ENCODE data around the gene NT5C2.

DNA sequence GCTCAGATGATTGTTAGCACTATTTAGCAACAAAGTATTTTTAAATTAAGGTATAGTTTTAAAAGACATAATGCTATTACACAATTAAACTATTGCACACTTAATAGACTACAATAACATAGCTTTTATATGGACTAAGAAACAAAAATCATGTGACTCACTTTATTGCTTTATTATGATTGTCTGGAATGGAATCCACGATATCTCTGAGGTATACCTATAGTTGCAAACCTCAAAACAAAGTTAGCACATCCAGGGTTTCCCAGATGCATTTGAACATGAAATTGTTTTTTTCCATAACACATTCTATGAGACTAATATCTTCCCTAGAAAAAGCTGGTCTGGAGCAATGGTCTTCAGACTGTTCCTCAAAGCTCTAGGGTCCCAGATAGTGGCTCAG is 34.3 kb upstream of the NT5C2 start:
- TF ChIP-seq, protein P1, sequence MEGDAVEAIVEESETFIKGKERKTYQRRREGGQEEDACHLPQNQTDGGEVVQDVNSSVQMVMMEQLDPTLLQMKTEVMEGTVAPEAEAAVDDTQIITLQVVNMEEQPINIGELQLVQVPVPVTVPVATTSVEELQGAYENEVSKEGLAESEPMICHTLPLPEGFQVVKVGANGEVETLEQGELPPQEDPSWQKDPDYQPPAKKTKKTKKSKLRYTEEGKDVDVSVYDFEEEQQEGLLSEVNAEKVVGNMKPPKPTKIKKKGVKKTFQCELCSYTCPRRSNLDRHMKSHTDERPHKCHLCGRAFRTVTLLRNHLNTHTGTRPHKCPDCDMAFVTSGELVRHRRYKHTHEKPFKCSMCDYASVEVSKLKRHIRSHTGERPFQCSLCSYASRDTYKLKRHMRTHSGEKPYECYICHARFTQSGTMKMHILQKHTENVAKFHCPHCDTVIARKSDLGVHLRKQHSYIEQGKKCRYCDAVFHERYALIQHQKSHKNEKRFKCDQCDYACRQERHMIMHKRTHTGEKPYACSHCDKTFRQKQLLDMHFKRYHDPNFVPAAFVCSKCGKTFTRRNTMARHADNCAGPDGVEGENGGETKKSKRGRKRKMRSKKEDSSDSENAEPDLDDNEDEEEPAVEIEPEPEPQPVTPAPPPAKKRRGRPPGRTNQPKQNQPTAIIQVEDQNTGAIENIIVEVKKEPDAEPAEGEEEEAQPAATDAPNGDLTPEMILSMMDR (IDR thresholded peaks at IDR 0.05; ENCODE audit: low read depth, low read length, poor library complexity, severe bottlenecking): no peak
- TF ChIP-seq EZH2phosphoT487 (IDR thresholded peaks at IDR 0.05; ENCODE audit: borderline replicate concordance, low read length): no peak
